ENCODE results near the gene CD52. TPM values are rescaled to one million over a fixed set of nuclear protein-coding genes. Genes with fewer than 3 reads are reported as not detected.

CD52 gene
- polyA plus RNA-seq, 1 donor (not counting 4 experiments of a cell fraction or from before 2014, with no cell fraction given): 0.22 TPM

DNA sequence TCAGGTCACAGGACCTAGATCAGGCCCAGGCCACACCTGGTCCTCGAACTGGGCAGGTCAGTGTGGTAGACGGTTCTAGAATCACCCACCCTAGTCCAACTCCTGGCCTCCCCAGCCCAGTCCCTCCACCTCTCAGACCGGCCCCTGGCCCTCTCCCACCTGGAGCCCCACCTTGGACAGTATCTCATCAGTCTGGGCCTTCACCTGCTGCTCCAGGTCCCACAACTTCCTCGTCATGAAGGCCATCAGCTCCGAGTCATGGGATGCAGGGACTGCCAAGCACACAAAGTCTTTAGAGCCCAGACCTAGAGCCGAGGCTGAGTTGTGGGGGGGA, 20.0 kb upstream of the CD52 start:
- H3K27ac ChIP-seq (ENCODE audit: control insufficient read depth, insufficient read depth, low read length): no peak overlapping the region
- no peak for TF ChIP-seq EZH2 (IDR thresholded peaks at IDR 0.05; ENCODE audit: low read length)
- TF ChIP-seq, protein P1, sequence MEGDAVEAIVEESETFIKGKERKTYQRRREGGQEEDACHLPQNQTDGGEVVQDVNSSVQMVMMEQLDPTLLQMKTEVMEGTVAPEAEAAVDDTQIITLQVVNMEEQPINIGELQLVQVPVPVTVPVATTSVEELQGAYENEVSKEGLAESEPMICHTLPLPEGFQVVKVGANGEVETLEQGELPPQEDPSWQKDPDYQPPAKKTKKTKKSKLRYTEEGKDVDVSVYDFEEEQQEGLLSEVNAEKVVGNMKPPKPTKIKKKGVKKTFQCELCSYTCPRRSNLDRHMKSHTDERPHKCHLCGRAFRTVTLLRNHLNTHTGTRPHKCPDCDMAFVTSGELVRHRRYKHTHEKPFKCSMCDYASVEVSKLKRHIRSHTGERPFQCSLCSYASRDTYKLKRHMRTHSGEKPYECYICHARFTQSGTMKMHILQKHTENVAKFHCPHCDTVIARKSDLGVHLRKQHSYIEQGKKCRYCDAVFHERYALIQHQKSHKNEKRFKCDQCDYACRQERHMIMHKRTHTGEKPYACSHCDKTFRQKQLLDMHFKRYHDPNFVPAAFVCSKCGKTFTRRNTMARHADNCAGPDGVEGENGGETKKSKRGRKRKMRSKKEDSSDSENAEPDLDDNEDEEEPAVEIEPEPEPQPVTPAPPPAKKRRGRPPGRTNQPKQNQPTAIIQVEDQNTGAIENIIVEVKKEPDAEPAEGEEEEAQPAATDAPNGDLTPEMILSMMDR (optimal IDR thresholded peaks at IDR 0.05 in 1 of 3, IDR thresholded peaks at IDR 0.05 in 1 of 3, conservative IDR thresholded peaks at IDR 0.05 in 1 of 3; ENCODE audit: extremely low read depth in 1 of 3, insufficient read depth in 2 of 3, low read length in 3 of 3): no peak
- H3K4me1 ChIP-seq (ENCODE audit: control insufficient read depth, extremely low read depth, insufficient read depth, low read length): peaks cover 13% of the 10 kb centered on the region
- H4K20me1 ChIP-seq (ENCODE audit: control insufficient read depth, extremely low read depth, insufficient read depth, low read length): no peaks in the 10 kb centered on the region
- no peaks in the 10 kb centered on the region for H3K27me3 ChIP-seq (ENCODE audit: control insufficient read depth, extremely low read depth, insufficient read depth, low read length)
- no peak for DNase-seq (ENCODE audit: low read depth, low spot score)
- peaks cover 0 to 2% of the 10 kb centered on the region in 2 experiments for H3K36me3 ChIP-seq (ENCODE audit: control insufficient read depth in 2 of 2, extremely low read depth in 1 of 2, insufficient read depth in 2 of 2, low read length in 2 of 2)
- no peak for FAIRE-seq
- H3K9ac ChIP-seq (ENCODE audit: control insufficient read depth, extremely low read depth, insufficient read depth, low read length): no peak overlapping the region
- H3K4me2 ChIP-seq (ENCODE audit: control insufficient read depth, extremely low read depth, insufficient read depth, low read depth, low read length): no peak overlapping the region
- no peak overlapping the region for H3K4me3 ChIP-seq (ENCODE audit: control insufficient read depth in 2 of 3, extremely low read depth in 1 of 3, insufficient read depth in 2 of 3, low read depth in 1 of 3, low read length in 3 of 3)
- no peaks in the 10 kb centered on the region for H3K9me1 ChIP-seq (ENCODE audit: control insufficient read depth, extremely low read depth, insufficient read depth, low read length)
- dilution Hi-C loops (cut with MboI; ENCODE audit: extremely low pct_ligation_motif_present, low sequenced_read_pairs): no loop called here
- no peaks in the 10 kb centered on the region for H3K9me3 ChIP-seq (ENCODE audit: control insufficient read depth, low read depth, low read length)
- H3K79me2 ChIP-seq (ENCODE audit: control insufficient read depth, insufficient read depth, low read length): no peaks in the 10 kb centered on the region
- H2AFZ ChIP-seq (ENCODE audit: control insufficient read depth, low read length): no peak overlapping the region

DNA sequence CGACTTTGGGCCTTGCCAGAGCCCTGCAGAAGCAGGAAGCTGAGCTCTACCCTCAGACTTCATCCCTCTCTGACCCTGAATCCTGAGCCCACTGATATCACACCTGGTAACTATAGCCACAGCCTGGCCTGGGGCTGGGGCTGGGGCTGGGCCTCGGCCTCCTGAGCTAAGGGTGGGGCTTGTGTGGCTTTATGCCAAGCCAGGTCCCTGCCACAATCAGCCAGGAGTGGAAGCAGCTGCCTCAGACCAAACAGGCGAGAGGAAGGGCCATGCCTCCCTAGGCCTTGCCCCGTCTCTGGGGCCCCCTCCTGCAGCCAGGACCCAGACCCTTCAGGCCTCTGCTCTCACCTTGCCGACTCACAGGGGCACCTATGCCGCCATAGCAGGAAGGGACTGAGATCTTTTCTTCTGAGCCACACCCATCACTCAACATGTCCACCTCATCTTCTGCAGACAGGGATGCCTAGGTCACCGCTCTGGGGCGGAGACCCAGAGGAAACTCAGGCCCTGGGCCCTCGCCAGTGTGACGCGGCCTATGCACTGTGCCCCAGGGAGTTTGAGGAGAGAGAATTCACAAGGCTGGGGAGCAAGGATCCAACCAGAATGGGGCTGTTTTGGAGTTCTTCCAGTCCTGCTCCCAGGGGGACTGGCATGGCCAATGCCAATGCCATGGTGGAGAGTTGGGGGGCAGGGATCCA, 17.0 kb upstream of the CD52 start:
- peaks cover 0 to 2% of the 10 kb centered on the region in 2 experiments for H3K36me3 ChIP-seq (ENCODE audit: control insufficient read depth in 2 of 2, extremely low read depth in 1 of 2, insufficient read depth in 2 of 2, low read length in 2 of 2)
- H3K79me2 ChIP-seq (ENCODE audit: control insufficient read depth, insufficient read depth, low read length): peaks cover 1% of the 10 kb centered on the region
- TF ChIP-seq, protein P1 (optimal IDR thresholded peaks at IDR 0.05 in 1 of 3, IDR thresholded peaks at IDR 0.05 in 1 of 3, conservative IDR thresholded peaks at IDR 0.05 in 1 of 3; ENCODE audit: extremely low read depth in 1 of 3, insufficient read depth in 2 of 3, low read length in 3 of 3): no peak
- TF ChIP-seq EZH2 (IDR thresholded peaks at IDR 0.05; ENCODE audit: low read length): no peak
- H3K9me3 ChIP-seq (ENCODE audit: control insufficient read depth, low read depth, low read length): no peaks in the 10 kb centered on the region
- DNase-seq (ENCODE audit: low read depth, low spot score) (no peak), FAIRE-seq (no peak)
- H3K4me3 ChIP-seq (ENCODE audit: control insufficient read depth in 2 of 3, extremely low read depth in 1 of 3, insufficient read depth in 2 of 3, low read depth in 1 of 3, low read length in 3 of 3): no peak overlapping the region
- no peak overlapping the region for H3K27ac ChIP-seq (ENCODE audit: control insufficient read depth, insufficient read depth, low read length)
- H4K20me1 ChIP-seq (ENCODE audit: control insufficient read depth, extremely low read depth, insufficient read depth, low read length): no peaks in the 10 kb centered on the region
- dilution Hi-C loops (cut with MboI; ENCODE audit: extremely low pct_ligation_motif_present, low sequenced_read_pairs): no loop called here
- H3K9me1 ChIP-seq (ENCODE audit: control insufficient read depth, extremely low read depth, insufficient read depth, low read length): no peaks in the 10 kb centered on the region
- H3K4me2 ChIP-seq (ENCODE audit: control insufficient read depth, extremely low read depth, insufficient read depth, low read depth, low read length): no peak overlapping the region
- H3K9ac ChIP-seq (ENCODE audit: control insufficient read depth, extremely low read depth, insufficient read depth, low read length): no peak overlapping the region
- no peak overlapping the region for H2AFZ ChIP-seq (ENCODE audit: control insufficient read depth, low read length)
- H3K4me1 ChIP-seq (ENCODE audit: control insufficient read depth, extremely low read depth, insufficient read depth, low read length): peaks cover 16% of the 10 kb centered on the region
- no peaks in the 10 kb centered on the region for H3K27me3 ChIP-seq (ENCODE audit: control insufficient read depth, extremely low read depth, insufficient read depth, low read length)
